Spleen (tissue), 7 donors: ENCODE results near the gene CYP2B6.
"Not testable (repeated sequence)": the region's sequence is repeated elsewhere in the genome, so short reads cannot be mapped to it uniquely, and the experiment has no call there.

Source experiments
- POLR2AphosphoS5 ChIP-seq, 3 donors: sonication (generic); formaldehyde crosslinking; IDR thresholded peaks; one replicate each; pipeline ENCODE4 v1.5.1; 2017; ENCODE audit warnings: antibody characterized with exemption in 3 of 3
- TF ChIP-seq, protein P1 (sequence below), 11 experiments: fragments of 200-600 bp in 7 of 11; fragments of 450-650 bp in 4 of 11; sonication (generic) in 4 of 11; IDR thresholded peaks in 8 of 11; conservative IDR thresholded peaks in 3 of 11; 1 replicate in 7 of 11; 2 replicates in 4 of 11; pipeline versions ENCODE4 v1.4.0 to v1.8.0; 2016 to 2021; ENCODE audit warnings: antibody characterized with exemption in 11 of 11, inconsistent platforms in 4 of 11, mild to moderate bottlenecking in 1 of 11
- donor health status: DM: no; HTN: no; CAD: no; lungs with moderate emphysema.
- donor health status: DM: no; HTN: no; CAD: no.
- donor health status: DM: no; HTN: no; CAD: no.

DNA sequence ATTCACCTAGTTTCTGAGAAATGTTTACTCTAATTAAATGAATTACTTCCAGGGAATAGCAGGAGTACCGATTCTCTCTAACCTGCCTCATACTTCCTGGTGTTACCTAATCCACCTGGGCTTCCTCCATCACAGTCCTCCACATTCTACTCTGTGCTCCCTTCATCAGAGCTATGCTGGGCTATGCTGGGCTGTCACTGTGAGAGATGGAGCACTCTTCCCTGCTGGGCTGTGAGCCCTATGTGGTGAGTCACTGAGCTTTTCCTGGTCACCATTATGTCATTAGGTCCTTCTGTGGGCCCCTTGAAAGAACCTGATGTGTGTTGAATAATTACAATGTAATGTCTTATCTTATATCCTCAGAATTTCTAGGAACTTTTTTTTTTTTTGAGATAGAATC, 54.0 kb downstream of the CYP2B6 start:
- TF ChIP-seq POLR2AphosphoS5 (IDR thresholded peaks at IDR 0.05) = not testable (repeated sequence)
- TF ChIP-seq, protein P1, sequence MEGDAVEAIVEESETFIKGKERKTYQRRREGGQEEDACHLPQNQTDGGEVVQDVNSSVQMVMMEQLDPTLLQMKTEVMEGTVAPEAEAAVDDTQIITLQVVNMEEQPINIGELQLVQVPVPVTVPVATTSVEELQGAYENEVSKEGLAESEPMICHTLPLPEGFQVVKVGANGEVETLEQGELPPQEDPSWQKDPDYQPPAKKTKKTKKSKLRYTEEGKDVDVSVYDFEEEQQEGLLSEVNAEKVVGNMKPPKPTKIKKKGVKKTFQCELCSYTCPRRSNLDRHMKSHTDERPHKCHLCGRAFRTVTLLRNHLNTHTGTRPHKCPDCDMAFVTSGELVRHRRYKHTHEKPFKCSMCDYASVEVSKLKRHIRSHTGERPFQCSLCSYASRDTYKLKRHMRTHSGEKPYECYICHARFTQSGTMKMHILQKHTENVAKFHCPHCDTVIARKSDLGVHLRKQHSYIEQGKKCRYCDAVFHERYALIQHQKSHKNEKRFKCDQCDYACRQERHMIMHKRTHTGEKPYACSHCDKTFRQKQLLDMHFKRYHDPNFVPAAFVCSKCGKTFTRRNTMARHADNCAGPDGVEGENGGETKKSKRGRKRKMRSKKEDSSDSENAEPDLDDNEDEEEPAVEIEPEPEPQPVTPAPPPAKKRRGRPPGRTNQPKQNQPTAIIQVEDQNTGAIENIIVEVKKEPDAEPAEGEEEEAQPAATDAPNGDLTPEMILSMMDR (IDR thresholded peaks at IDR 0.05 in 8 of 11, conservative IDR thresholded peaks at IDR 0.05 in 3 of 11) = not testable (repeated sequence)
